HG03139 (cell line): ENCODE data around the gene ACSM5.

Experiments used
- ATAC-seq: cut with Tn5 transposase; IDR thresholded peaks from one replicate; pipeline ENCODE4 v1.9.1; 2021; ENCODE audit not compliant: unreplicated experiment

The ACSM5 gene

GRCh38 chr16:20409398-20410120 lies at the start of gene ACSM5:
Gene ACSM5, plus strand, starts transcription at chr16:20409534. Its CDS starts 1,951 bp downstream, at chr16:20411485.
- ATAC-seq: no peak

- ATAC-seq: no peak
These were observed 49.3 kb upstream of the ACSM5 start for GRCh38 chr16:20359997-20360396.

- ATAC-seq: no peak
These were observed 46.1 kb upstream of the ACSM5 start for GRCh38 chr16:20363191-20363590.

- no peak for ATAC-seq
These were observed 45.3 kb upstream of the ACSM5 start for GRCh38 chr16:20364051-20364450.

- no peak for ATAC-seq
These were observed 39.8 kb upstream of the ACSM5 start for GRCh38 chr16:20369452-20370054.

- ATAC-seq: no peak
These were observed 36.6 kb upstream of the ACSM5 start for GRCh38 chr16:20372701-20373100.

- ATAC-seq: no peak
These were observed 32.2 kb upstream of the ACSM5 start for GRCh38 chr16:20377181-20377580.

GRCh38 chr16:20380782-20381181 lies 28.6 kb upstream of the ACSM5 start:
- ATAC-seq: no peak

GRCh38 chr16:20382202-20382948 lies 27.0 kb upstream of the ACSM5 start:
- no peak for ATAC-seq

- ATAC-seq: no peak
These were observed 26.0 kb upstream of the ACSM5 start for GRCh38 chr16:20383106-20384029.

GRCh38 chr16:20385844-20386832 lies 23.2 kb upstream of the ACSM5 start:
- no peak for ATAC-seq

- no peak for ATAC-seq
These were observed 21.4 kb upstream of the ACSM5 start for GRCh38 chr16:20387978-20388377.

GRCh38 chr16:20388854-20389253 lies 20.5 kb upstream of the ACSM5 start:
- ATAC-seq: no peak

- ATAC-seq: no peak
These were observed 18.3 kb upstream of the ACSM5 start for GRCh38 chr16:20391045-20391444.

- ATAC-seq: no peak
These were observed 15.3 kb upstream of the ACSM5 start for GRCh38 chr16:20393801-20394577.

GRCh38 chr16:20395946-20396345 lies 13.4 kb upstream of the ACSM5 start:
- ATAC-seq: no peak

- no peak for ATAC-seq
These were observed 12.4 kb upstream of the ACSM5 start for GRCh38 chr16:20396846-20397467.

- no peak for ATAC-seq
These were observed 11.8 kb upstream of the ACSM5 start for GRCh38 chr16:20397468-20398074.
